HG03095 (cell line): ENCODE results near the gene TEDC2.
"Not testable (repeated sequence)": the region's sequence is repeated elsewhere in the genome, so short reads cannot be mapped to it uniquely, and the experiment has no call there.

ENCODE experiments used
- ATAC-seq: cut with Tn5 transposase; IDR thresholded peaks from one replicate; pipeline ENCODE4 v1.9.1; 2021; ENCODE audit warnings: moderate library complexity; ENCODE audit not compliant: unreplicated experiment

Gene TEDC2

GRCh38 chr16:2437032-2437790 is 22.7 kb upstream of the TEDC2 start:
- no peak for ATAC-seq

- ATAC-seq = no peak
Measured at GRCh38 chr16:2438121-2438520, 21.8 kb upstream of the TEDC2 start.

GRCh38 chr16:2439598-2439997 is 20.3 kb upstream of the TEDC2 start:
- ATAC-seq = no peak

- ATAC-seq = not testable (repeated sequence)
Measured at GRCh38 chr16:2441143-2441804, 18.6 kb upstream of the TEDC2 start.

- no peak for ATAC-seq
Measured at GRCh38 chr16:2443555-2443954, 16.4 kb upstream of the TEDC2 start.

- no peak for ATAC-seq
Measured at GRCh38 chr16:2447920-2448583, 11.9 kb upstream of the TEDC2 start.

- no peak for ATAC-seq
Measured at GRCh38 chr16:2449118-2449517, 10.8 kb upstream of the TEDC2 start.

- ATAC-seq = no peak
Measured at GRCh38 chr16:2450535-2450934, 9.4 kb upstream of the TEDC2 start.

GRCh38 chr16:2450975-2451381 is 8.9 kb upstream of the TEDC2 start:
- no peak for ATAC-seq

GRCh38 chr16:2451851-2452320 is 8.0 kb upstream of the TEDC2 start:
- no peak for ATAC-seq

- ATAC-seq = no peak
Measured at GRCh38 chr16:2452650-2453049, 7.3 kb upstream of the TEDC2 start.

GRCh38 chr16:2455081-2455845 is 4.6 kb upstream of the TEDC2 start:
- no peak for ATAC-seq

GRCh38 chr16:2456551-2457153 is 3.3 kb upstream of the TEDC2 start:
- ATAC-seq = no peak

GRCh38 chr16:2457267-2457666 is 2.6 kb upstream of the TEDC2 start:
- no peak for ATAC-seq

- no peak for ATAC-seq
Measured at GRCh38 chr16:2457946-2458345, 2.0 kb upstream of the TEDC2 start.

GRCh38 chr16:2458887-2459646 is 842 bp upstream of the TEDC2 start:
- ATAC-seq = peak; percentile 7

GRCh38 chr16:2460391-2460713 is 443 bp downstream of the TEDC2 start:
- ATAC-seq = no peak

- no peak for ATAC-seq
Measured at GRCh38 chr16:2460916-2461315, 1.0 kb downstream of the TEDC2 start.

GRCh38 chr16:2462031-2462866 is 2.3 kb downstream of the TEDC2 start:
- no peak for ATAC-seq
